Stimulated activated CD8-positive, alpha-beta memory T cell treated with anti-CD3 and anti-CD28 coated beads, Interleukin-4, amount 100 ng/mL, for 4 hours (primary cell): Measurements from ENCODE around the gene CNDP2.

Source experiments
- DNase-seq, 2 donors: peaks; one replicate each; pipeline ENCODE4 v3.0.0-alpha.2; 2020; ENCODE audit warnings: low read depth in 2 of 2, low spot score in 1 of 2

The CNDP2 gene

GRCh38 chr18:74533666-74534065 is 37.5 kb downstream of the CNDP2 start:
- no peak for DNase-seq

DNA sequence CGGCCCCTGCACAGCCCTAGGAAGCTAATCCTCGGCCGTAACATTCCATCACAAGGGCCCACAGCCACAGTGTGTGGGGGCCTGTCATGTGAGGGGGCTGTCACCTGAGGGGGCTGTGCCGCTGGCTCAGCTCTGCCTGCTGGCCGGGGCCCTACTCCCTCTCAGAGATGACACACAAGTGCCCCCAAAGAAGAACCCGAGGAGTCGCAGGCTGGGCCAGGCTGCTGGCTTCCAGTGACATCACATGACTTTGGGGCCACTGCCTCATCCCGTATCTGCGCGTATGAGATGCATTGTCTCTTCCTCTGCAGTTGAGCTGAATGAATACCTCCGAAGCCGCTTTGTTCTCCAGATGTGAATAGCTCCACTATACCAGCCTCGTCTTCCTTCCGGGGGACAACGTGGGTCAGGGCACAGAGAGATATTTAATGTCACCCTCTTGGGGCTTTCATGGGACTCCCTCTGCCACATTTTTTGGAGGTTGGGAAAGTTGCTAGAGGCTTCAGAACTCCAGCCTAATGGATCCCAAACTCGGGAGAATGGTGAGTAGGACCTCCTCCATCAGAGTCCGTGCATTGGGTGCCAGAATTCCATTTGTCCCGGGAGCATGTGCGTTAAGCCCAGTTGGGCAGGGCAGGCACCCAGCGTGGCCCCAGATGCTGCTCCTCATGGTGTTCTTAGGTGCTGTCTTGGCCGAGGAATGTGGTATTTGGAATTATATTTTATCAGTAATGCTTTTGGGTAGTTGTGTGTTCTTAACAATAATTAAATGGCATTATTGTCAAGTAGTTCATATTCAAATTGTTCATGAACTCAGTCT is 38.2 kb downstream of the CNDP2 start, which contains the start of gene CNDP1:
Gene CNDP1, plus strand, starts transcription at position 351 of the 820 bp plus-strand sequence. Its CDS starts 168 bp downstream, at position 519.
- no peak for DNase-seq

DNA sequence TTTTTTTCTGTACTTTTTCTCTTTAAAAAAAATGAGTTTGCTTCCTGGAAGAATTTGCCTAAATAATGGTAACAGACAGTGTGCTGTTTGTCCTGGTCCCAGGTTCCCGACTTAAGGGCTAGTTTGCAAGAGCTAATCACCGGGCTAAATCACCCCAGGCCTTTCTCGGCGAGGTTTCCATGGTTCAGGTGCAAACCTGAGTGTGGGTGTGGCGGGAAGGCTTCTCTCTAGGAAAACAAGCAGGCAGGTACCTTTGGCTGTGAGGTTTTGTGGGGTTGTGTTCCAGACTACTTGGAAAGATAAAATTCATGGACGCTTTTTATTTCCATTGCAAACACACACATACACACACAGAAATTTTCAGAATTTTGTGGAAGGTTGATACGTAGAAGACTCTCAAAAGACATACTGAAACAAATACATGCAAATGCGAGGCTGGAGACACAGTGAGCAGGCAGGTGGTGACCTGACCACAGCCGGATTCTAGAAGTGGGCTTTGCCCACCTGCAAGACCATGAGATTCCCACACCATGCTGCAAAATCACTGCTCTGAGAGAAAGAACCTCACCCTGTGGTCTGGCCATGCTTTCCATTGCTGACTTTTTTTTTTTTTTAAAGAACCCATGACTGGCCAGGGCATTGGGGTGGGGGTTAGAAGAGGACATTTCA is 39.0 kb downstream of the CNDP2 start:
- DNase-seq, result no peak

GRCh38 chr18:74539289-74539688 is 43.1 kb downstream of the CNDP2 start:
- no peak for DNase-seq

- DNase-seq, result no peak
These were observed 44.7 kb downstream of the CNDP2 start for GRCh38 chr18:74540652-74541421.

GRCh38 chr18:74541703-74542555 is 45.8 kb downstream of the CNDP2 start:
- DNase-seq, result no peak

- DNase-seq, result no peak
These were observed 48.7 kb downstream of the CNDP2 start for GRCh38 chr18:74544898-74545297.

DNA sequence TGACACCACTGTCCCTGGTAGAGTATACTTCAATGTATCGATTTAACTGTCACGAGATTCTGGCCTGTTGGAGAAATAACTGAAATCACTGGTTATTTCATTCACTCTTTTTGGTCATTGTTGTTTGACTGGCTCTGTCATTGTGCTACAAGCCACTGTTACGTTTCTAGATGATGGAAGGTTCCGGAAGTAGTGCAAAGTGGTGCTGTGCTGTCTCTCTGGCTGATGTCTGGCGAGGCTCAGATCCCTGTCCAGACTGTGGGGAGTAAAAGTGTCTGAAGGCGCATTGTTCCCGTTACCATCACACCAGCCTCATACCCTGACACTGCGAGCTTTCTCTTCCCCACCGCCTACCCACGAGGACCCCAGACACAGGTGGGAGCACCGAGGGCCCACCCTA is 49.8 kb downstream of the CNDP2 start:
- no peak for DNase-seq

GRCh38 chr18:74546751-74547530 is 50.8 kb downstream of the CNDP2 start:
- DNase-seq, result no peak

DNA sequence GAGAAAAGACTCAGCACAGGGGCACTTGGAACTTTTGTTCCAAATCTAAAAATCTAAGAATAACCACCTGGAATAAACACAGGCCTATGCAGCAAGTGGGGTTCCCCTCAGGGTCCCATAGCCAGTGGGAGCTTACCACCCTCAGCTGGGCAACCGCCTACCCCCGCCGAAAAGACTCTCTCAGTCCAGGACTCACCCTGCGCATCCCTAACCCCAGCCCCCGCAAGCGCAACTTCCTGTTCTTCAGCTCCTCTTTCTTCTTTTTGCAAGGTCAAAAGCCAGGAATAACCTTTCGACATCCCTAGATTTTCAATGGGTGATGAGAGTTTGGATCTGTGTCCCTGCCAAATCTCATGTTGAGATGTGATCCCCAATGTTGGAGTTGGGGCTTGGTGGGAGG is 51.7 kb downstream of the CNDP2 start:
- DNase-seq, result no peak

DNA sequence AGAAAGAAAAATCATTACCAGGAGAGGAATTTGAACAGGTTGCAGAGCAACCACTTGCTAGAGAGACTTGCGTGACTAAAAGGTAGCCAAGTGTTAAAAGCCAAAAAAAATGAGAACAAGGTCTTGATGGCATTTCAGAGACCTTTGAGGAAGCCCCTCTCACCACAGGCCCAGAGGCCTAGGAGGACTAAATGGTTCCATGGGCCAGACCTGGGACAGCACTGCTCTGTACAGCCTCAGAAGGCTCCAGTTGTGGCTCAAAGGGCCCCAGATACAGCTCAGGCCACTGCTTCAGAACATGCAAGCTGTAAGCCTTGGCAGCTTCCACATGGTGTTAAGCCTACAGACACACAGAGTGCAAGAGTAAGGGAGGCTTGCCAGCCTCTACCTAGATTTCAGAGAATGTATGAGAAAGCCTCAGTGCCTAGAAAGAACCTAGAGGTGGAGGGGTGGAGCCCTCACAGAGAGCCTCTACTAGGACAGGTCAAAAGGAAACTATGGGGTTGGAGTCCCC is 53.5 kb downstream of the CNDP2 start:
- no peak for DNase-seq

DNA sequence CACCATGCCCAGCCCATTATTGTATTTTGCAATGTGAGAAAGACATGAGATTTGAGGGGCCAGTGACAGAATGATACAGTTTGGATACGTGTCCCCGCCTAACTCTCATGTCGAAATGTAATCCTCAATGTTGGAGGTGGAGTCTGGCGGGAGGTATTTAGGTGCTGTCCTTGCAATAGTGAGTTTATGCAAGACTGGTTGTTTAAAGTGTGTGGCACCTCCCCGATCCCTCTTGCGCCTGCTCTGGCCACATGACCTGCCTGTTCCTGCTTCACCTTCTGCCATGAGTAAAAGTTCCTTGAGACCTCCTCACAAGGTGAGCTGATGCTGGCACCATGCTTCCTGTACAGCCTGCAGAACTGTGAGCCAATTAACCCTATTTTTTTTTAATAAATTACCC is 54.7 kb downstream of the CNDP2 start:
- DNase-seq, result no peak

GRCh38 chr18:74551452-74551851 is 55.3 kb downstream of the CNDP2 start:
- DNase-seq, result no peak

GRCh38 chr18:74551936-74552555 is 55.9 kb downstream of the CNDP2 start:
- DNase-seq, result peak; percentile 52 to 59

DNA sequence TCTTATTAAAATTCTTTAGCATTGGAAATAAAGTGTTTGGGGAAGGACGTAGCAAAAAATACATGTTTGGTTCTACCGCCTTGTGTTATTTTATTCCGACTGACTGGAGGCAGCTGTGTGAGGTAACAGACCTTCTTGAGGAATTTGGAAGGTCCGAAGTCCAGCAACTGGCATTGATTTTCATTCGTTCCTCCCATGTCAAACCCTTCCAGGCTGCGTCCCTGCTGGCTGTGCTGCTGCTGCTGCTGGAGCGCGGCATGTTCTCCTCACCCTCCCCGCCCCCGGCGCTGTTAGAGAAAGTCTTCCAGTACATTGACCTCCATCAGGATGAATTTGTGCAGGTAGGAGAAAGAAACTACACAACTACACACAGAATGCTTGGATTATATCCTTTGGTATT is 60.0 kb downstream of the CNDP2 start:
- DNase-seq, result no peak

DNA sequence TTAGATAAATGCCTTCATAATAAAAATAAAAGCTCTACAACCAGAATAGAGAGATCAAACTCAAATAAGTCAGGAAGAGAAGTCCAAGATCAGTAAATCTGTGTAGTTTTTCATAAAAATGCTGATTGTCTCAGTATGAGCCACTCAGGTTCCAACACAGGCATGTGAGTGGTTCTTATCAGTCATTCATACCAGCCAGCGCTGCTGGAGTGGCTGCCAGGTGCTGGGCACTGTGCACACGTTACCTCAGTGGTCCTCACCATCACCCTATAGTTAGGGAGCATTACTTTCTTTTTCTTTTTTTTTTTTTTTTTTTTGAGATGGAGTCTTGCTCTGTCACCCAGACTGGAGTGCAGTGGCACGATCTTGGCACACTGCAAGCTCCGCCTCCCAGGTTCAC is 61.9 kb downstream of the CNDP2 start:
- DNase-seq, result no peak

GRCh38 chr18:74562131-74562730 is 66.1 kb downstream of the CNDP2 start:
- DNase-seq, result no peak

DNA sequence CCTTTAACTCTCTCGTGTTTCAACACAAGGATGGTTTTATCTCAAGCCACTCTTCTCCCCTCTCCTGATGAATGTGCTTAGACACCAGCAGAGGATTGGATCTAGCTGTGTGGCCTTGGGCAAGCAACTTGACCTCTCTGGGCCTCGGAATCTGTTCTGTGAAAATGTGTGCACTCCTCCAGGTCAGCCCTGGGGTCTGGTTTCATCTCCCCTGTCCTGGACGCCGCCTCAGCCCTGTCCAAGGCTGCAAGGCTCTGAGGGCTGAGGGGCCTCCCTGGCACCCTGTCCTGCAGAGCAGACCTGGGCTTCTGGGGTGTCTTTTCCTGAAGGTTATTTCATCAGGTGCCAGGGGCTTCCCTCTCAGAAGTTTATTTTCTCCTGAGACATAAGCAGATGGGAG is 66.6 kb downstream of the CNDP2 start:
- DNase-seq, result no peak

DNA sequence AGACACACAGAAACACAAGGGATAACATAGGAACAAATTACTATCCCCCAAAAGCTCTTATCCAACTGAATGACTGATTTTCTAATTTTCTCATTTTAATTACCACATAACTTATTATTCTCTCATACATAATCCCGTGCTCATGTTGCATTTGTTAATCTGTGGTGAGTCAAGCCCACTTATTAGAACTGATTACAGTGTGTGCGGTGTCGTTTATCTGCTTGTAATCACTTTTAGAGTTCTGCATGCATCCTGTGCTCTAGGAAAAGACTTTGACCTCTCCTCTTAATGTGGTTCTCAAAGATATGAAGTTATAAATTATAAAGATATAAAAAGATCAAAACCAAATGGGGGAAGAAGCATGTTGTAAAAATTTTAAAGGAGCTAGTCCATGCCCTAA is 67.8 kb downstream of the CNDP2 start:
- no peak for DNase-seq
